Stimulated activated CD8-positive, alpha-beta memory T cell treated with anti-CD3 and anti-CD28 coated beads, Interleukin-15, amount 100 ng/mL, for 24 hours (primary cell): ENCODE data around the gene NPDC1.
"Not testable (repeated sequence)": the region's sequence is repeated elsewhere in the genome, so short reads cannot be mapped to it uniquely, and the experiment has no call there.

Experiments
- DNase-seq: peaks from one replicate; pipeline ENCODE4 v3.0.0-alpha.2; 2020; ENCODE audit warnings: low read depth

The NPDC1 gene

GRCh38 chr9:137075275-137075775, 29.3 kb upstream of the NPDC1 start:
- DNase-seq, result no peak

- no peak for DNase-seq
Measured at GRCh38 chr9:137074657-137075274, 28.8 kb upstream of the NPDC1 start.

GRCh38 chr9:137073992-137074399, 28.0 kb upstream of the NPDC1 start:
- DNase-seq, result no peak

- DNase-seq, result no peak
Measured at GRCh38 chr9:137071282-137071681, 25.3 kb upstream of the NPDC1 start.

GRCh38 chr9:137070906-137071275, 24.9 kb upstream of the NPDC1 start:
- no peak for DNase-seq

- DNase-seq, result peak; percentile 61
Measured at GRCh38 chr9:137070201-137070905, 24.4 kb upstream of the NPDC1 start, which contains the start of gene SAPCD2. Gene SAPCD2 (minus strand): TSS chr9:137070557. CDS start chr9:137070460, 97 bp downstream.

GRCh38 chr9:137069508-137070091, 23.6 kb upstream of the NPDC1 start:
- DNase-seq, result no peak

- no peak for DNase-seq
Measured at GRCh38 chr9:137068539-137069507, 22.8 kb upstream of the NPDC1 start.

- DNase-seq, result peak; percentile 72
Measured at GRCh38 chr9:137067860-137068538, 22.0 kb upstream of the NPDC1 start.

- DNase-seq, result no peak
Measured at GRCh38 chr9:137066096-137066861, 20.3 kb upstream of the NPDC1 start.

- no peak for DNase-seq
Measured at GRCh38 chr9:137065336-137065967, 19.5 kb upstream of the NPDC1 start.

- no peak for DNase-seq
Measured at GRCh38 chr9:137064880-137065164, 18.8 kb upstream of the NPDC1 start.

- peak; percentile 68 for DNase-seq
Measured at GRCh38 chr9:137064027-137064879, 18.3 kb upstream of the NPDC1 start.

GRCh38 chr9:137063311-137064026, 17.5 kb upstream of the NPDC1 start:
- no peak for DNase-seq

GRCh38 chr9:137062798-137063197, 16.8 kb upstream of the NPDC1 start:
- not testable (repeated sequence) for DNase-seq

GRCh38 chr9:137062384-137062783, 16.4 kb upstream of the NPDC1 start:
- no peak for DNase-seq

GRCh38 chr9:137058521-137059234, 12.7 kb upstream of the NPDC1 start:
- no peak for DNase-seq

GRCh38 chr9:137057545-137057944, 11.6 kb upstream of the NPDC1 start:
- DNase-seq, result no peak
